ENCODE data around the gene ITGA6. TPM values are rescaled to one million over a fixed set of nuclear protein-coding genes. Genes with fewer than 3 reads are reported as not detected.
A peak's percentile ranks its signal among the peaks of the same experiment; 100 is the strongest.

Gene ITGA6
- total and polyA plus RNA-seq, 2 experiments from 2014 or later = 16.7 to 64.8 TPM

DNA sequence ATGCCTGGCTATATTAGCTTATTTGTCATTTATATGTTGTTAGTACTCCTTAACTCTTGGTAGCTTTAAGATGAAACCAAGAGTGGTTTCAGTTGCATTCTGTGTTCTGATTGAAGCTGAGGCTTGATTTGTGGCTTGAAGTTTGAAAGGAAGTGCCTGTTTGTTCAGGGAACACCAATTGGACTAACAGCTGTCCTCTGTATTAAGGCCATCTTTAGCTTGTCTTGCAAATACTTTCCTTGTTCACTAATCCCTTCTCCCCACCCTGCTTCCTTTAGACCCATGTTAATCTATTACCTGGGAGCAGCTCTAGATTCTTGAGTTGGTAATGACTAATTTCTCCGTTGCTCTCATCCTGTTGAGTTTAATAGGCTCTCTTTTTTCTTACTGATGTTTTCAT lies 13.4 kb downstream of the ITGA6 start:
- no peaks in the 10 kb centered on the region for H3K27me3 ChIP-seq
- no peak overlapping the region for H3K4me2 ChIP-seq
- peak; percentile 46 for DNase-seq (ENCODE audit: low spot score)
- no peaks in the 10 kb centered on the region for H3K36me3 ChIP-seq (replicated peaks; ENCODE audit: insufficient read depth, low read depth)
- H3K79me2 ChIP-seq = peaks cover 59% of the 10 kb centered on the region
- H3K4me3 ChIP-seq = no peak overlapping the region
- H3K9me2 ChIP-seq (replicated peaks; ENCODE audit: insufficient read depth) = no peaks in the 10 kb centered on the region
- no peaks in the 10 kb centered on the region for H4K20me1 ChIP-seq (ENCODE audit: insufficient read depth, poor library complexity, severe bottlenecking)
- no peak overlapping the region for H2AFZ ChIP-seq
- H3K4me1 ChIP-seq (ENCODE audit: insufficient read depth) = peaks cover 7% of the 10 kb centered on the region
- WGBS (ENCODE audit: low lambda C conversion rate, missing lambda C conversion rate) = 41% methylated on average over 1 of the region's 1 CpG
- no peaks in the 10 kb centered on the region for H3K9me3 ChIP-seq (ENCODE audit: low read depth)
- peak overlapping the region; percentile 87 for H3K27ac ChIP-seq
- TF ChIP-seq EZH2 (IDR thresholded peaks at IDR 0.05; ENCODE audit: borderline replicate concordance) (no peak), EZH2phosphoT487 (IDR thresholded peaks at IDR 0.05; ENCODE audit: low read depth, severe bottlenecking, unreplicated experiment) (no peak)
- TF ChIP-seq, protein P1, sequence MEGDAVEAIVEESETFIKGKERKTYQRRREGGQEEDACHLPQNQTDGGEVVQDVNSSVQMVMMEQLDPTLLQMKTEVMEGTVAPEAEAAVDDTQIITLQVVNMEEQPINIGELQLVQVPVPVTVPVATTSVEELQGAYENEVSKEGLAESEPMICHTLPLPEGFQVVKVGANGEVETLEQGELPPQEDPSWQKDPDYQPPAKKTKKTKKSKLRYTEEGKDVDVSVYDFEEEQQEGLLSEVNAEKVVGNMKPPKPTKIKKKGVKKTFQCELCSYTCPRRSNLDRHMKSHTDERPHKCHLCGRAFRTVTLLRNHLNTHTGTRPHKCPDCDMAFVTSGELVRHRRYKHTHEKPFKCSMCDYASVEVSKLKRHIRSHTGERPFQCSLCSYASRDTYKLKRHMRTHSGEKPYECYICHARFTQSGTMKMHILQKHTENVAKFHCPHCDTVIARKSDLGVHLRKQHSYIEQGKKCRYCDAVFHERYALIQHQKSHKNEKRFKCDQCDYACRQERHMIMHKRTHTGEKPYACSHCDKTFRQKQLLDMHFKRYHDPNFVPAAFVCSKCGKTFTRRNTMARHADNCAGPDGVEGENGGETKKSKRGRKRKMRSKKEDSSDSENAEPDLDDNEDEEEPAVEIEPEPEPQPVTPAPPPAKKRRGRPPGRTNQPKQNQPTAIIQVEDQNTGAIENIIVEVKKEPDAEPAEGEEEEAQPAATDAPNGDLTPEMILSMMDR (IDR thresholded peaks at IDR 0.05; ENCODE audit: poor library complexity) = no peak

DNA sequence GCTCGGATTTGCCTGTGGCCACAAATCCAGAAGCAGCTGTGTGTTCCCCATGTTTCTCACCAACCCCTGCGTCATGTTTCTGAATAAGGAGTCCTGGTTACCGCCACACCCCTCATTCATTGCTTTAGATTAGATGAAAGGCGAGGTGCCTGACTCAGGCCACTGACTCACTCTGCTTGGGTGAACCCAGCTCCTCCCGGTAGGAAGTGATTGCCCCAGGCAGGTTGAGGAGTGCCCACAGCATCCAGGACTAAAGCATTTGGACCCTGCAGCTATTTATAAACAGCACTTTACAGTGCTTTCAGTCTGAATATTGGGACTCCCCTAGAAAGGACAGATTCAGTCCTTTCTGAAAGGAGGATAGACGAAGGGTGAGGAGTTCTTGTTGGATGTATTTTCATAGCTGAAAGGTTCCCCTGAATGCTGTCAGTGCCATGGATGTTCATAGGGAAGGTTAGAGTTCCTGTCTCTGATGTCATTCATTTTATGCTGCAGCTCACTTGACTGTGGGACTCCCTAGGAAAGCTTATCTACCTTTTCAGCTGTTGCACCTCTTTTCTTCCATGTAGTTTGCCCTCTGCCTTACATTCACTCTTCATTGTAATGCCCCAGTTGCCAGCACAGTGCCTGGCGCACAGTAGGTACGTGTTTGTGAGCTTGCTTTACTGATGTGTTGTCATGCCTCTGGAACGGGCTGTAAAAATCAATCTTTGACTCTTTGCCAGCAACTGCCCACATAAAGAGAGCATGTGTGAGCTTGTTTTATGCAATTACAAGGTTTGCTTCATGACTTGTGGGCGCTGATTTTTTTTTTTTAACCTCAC lies 14.9 kb downstream of the ITGA6 start:
- Histone ChIP-seq H3K36me3 (replicated peaks; ENCODE audit: insufficient read depth, low read depth) (no peaks in the 10 kb centered on the region), H3K9me2 (replicated peaks; ENCODE audit: insufficient read depth) (no peaks in the 10 kb centered on the region), H2AFZ (no peak overlapping the region), H3K4me1 (ENCODE audit: insufficient read depth) (peaks cover 7% of the 10 kb centered on the region), H3K4me2 (peak overlapping the region; percentile 46), H3K4me3 (no peak overlapping the region), H4K20me1 (ENCODE audit: insufficient read depth, poor library complexity, severe bottlenecking) (no peaks in the 10 kb centered on the region), H3K79me2 (peaks cover 60% of the 10 kb centered on the region), H3K27me3 (no peaks in the 10 kb centered on the region), H3K27ac (peak overlapping the region; percentile 87), H3K9me3 (ENCODE audit: low read depth) (no peaks in the 10 kb centered on the region)
- TF ChIP-seq EZH2 (IDR thresholded peaks at IDR 0.05; ENCODE audit: borderline replicate concordance) (no peak), EZH2phosphoT487 (IDR thresholded peaks at IDR 0.05; ENCODE audit: low read depth, severe bottlenecking, unreplicated experiment) (no peak)
- TF ChIP-seq, protein P1 (IDR thresholded peaks at IDR 0.05; ENCODE audit: poor library complexity) = no peak
- peak; percentile 90 for DNase-seq (ENCODE audit: low spot score)
- WGBS (ENCODE audit: low lambda C conversion rate, missing lambda C conversion rate) = 58% methylated on average over 10 of the region's 10 CpGs

DNA sequence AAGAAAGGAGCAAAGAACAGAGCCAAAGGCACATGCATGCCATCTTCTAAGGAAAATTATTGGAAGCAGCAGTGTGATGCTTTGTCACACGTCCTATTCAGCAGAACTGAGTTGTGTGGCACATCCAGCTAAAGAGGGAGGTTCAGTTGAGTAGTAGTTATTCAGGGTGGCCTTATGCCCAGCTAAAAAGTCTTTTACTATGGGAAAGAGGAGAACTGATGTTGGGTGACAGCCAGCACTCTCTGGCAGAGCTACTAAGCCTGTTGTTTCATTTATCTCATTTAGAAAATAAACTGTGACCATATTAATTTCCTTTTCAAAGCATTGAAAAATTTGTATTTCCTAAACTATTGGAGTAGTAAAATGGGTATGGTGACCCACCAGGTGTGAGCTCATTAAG lies 18.5 kb downstream of the ITGA6 start:
- Histone ChIP-seq H3K36me3 (replicated peaks; ENCODE audit: insufficient read depth, low read depth) (no peaks in the 10 kb centered on the region), H3K9me2 (replicated peaks; ENCODE audit: insufficient read depth) (no peaks in the 10 kb centered on the region), H2AFZ (no peak overlapping the region), H3K4me3 (no peak overlapping the region), H3K27ac (no peak overlapping the region), H3K4me1 (ENCODE audit: insufficient read depth) (peaks cover 3% of the 10 kb centered on the region), H3K9me3 (ENCODE audit: low read depth) (no peaks in the 10 kb centered on the region), H4K20me1 (ENCODE audit: insufficient read depth, poor library complexity, severe bottlenecking) (no peaks in the 10 kb centered on the region), H3K4me2 (no peak overlapping the region), H3K79me2 (peaks cover 62% of the 10 kb centered on the region), H3K27me3 (no peaks in the 10 kb centered on the region)
- 93% methylated on average over 1 of the region's 1 CpG for WGBS (ENCODE audit: low lambda C conversion rate, missing lambda C conversion rate)
- TF ChIP-seq, protein P1 (IDR thresholded peaks at IDR 0.05; ENCODE audit: poor library complexity) = no peak
- TF ChIP-seq EZH2 (IDR thresholded peaks at IDR 0.05; ENCODE audit: borderline replicate concordance) = no peak
- no peak for TF ChIP-seq EZH2phosphoT487 (IDR thresholded peaks at IDR 0.05; ENCODE audit: low read depth, severe bottlenecking, unreplicated experiment)
- DNase-seq (ENCODE audit: low spot score) = no peak
